ENCODE data around the gene NCOR2.

NCOR2 gene

DNA sequence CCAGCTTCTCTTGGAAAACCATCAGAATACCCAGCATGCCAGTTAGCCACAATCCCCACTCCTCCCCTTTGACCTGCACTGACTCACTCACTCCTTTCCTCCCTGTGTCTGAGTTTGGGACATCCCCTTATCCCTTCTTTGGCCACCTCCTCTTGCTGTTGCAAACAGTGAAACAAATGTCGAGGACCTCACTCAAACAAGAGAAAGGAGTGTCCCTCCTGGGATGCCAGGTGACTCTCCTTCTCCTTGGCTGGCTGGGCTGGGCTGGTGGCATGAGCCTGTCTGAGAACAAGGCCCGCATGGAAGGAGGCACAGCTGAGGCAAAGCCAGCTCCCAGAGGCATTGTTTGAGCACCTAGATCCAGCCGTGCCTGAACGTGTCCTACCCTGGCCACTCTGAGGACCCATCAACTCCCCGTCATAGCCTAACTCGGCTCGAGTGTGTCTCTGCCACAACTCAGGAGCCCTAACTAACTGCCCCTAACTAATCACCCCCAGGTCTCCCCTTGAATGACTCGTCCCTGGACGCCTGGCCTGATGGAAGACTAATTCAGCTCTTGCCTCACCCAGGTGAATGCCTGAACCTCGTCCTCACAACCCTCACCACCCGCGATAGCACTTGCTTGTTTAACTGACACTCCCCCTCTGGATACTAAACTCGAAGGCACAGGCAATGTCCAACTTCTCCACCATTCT lies 43.0 kb downstream of the NCOR2 start (continued):
- TF ChIP-seq TOX (CRISPR knock-in tag; IDR thresholded peaks at IDR 0.05; ENCODE audit: borderline replicate concordance) (no peak), ARNTL (CRISPR knock-in tag; IDR thresholded peaks at IDR 0.05; ENCODE audit: borderline replicate concordance, low read depth) (no peak)

DNA sequence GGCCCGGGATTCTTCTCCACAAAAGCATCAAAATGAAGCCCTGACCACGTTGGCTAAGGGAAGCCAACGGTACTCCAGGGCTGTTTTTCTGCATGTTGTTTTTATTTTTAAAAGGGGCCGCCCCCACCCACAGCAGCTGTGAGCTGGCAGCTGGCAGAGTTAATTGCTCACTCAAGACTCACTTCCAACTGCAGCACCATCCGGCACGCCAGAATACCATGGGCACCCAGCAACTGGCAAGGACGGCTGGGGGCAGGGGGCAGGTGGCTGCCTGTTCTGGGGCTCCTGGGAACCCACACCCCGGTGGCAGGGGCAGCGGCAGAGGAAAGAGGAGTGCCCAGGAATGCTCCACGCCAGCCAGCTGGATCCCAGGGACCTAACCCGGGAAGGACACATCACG lies 44.3 kb downstream of the NCOR2 start:
- TF ChIP-seq TOX (CRISPR knock-in tag; IDR thresholded peaks at IDR 0.05; ENCODE audit: borderline replicate concordance), result no peak
- TF ChIP-seq, protein P1, sequence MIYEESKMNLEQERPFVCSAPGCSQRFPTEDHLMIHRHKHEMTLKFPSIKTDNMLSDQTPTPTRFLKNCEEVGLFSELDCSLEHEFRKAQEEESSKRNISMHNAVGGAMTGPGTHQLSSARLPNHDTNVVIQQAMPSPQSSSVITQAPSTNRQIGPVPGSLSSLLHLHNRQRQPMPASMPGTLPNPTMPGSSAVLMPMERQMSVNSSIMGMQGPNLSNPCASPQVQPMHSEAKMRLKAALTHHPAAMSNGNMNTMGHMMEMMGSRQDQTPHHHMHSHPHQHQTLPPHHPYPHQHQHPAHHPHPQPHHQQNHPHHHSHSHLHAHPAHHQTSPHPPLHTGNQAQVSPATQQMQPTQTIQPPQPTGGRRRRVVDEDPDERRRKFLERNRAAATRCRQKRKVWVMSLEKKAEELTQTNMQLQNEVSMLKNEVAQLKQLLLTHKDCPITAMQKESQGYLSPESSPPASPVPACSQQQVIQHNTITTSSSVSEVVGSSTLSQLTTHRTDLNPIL (CRISPR knock-in tag; IDR thresholded peaks at IDR 0.05; ENCODE audit: low read depth), result no peak
- TF ChIP-seq GLIS3 (CRISPR knock-in tag; IDR thresholded peaks at IDR 0.05), result no peak
- TF ChIP-seq ISL1 (CRISPR knock-in tag; IDR thresholded peaks at IDR 0.05), result no peak
- no peak for TF ChIP-seq PPARA (CRISPR knock-in tag; IDR thresholded peaks at IDR 0.05; ENCODE audit: borderline replicate concordance)
- TF ChIP-seq, protein P2, sequence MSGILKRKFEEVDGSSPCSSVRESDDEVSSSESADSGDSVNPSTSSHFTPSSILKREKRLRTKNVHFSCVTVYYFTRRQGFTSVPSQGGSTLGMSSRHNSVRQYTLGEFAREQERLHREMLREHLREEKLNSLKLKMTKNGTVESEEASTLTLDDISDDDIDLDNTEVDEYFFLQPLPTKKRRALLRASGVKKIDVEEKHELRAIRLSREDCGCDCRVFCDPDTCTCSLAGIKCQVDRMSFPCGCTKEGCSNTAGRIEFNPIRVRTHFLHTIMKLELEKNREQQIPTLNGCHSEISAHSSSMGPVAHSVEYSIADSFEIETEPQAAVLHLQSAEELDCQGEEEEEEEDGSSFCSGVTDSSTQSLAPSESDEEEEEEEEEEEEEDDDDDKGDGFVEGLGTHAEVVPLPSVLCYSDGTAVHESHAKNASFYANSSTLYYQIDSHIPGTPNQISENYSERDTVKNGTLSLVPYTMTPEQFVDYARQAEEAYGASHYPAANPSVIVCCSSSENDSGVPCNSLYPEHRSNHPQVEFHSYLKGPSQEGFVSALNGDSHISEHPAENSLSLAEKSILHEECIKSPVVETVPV (CRISPR knock-in tag; IDR thresholded peaks at IDR 0.05), result no peak
- no peak for TF ChIP-seq OSR1 (CRISPR knock-in tag; IDR thresholded peaks at IDR 0.05)
- TF ChIP-seq ZNF565 (CRISPR knock-in tag; conservative IDR thresholded peaks at IDR 0.05; ENCODE audit: low read depth), result no peak
- no peak for TF ChIP-seq TCF4 (CRISPR knock-in tag; IDR thresholded peaks at IDR 0.05; ENCODE audit: borderline replicate concordance)
- TF ChIP-seq ZNF8 (CRISPR knock-in tag; IDR thresholded peaks at IDR 0.05), result no peak
- ATAC-seq, result no peak

DNA sequence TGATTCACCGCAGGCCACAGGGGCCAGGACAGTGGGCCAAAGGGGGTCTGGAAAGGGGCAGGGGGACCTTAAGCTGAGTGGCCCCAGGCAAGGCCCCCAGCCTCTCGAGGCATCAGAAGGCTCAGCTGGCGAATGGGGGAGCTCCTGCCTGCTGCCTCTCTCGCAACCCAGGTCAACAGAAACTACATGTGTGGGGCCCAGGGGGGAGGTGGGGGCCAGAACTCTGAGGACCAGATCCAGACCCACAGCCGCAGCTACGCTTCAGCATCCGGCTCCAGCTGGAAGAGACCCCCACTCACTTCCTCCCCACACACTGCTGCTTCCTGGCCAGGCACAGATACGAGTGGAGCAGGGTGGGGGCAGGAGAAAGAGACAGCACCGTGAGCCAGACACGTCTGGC lies 46.5 kb downstream of the NCOR2 start:
- no peak for ATAC-seq
- TF ChIP-seq ZFP30 (CRISPR knock-in tag; IDR thresholded peaks at IDR 0.05) (no peak), ZNF70 (CRISPR knock-in tag; IDR thresholded peaks at IDR 0.05) (no peak), TCF4 (CRISPR knock-in tag; IDR thresholded peaks at IDR 0.05; ENCODE audit: borderline replicate concordance) (no peak), OSR1 (CRISPR knock-in tag; IDR thresholded peaks at IDR 0.05) (no peak), ISL1 (CRISPR knock-in tag; IDR thresholded peaks at IDR 0.05) (no peak), SNAI2 (CRISPR knock-in tag; IDR thresholded peaks at IDR 0.05) (no peak), ZNF565 (CRISPR knock-in tag; conservative IDR thresholded peaks at IDR 0.05; ENCODE audit: low read depth) (no peak), GLIS3 (CRISPR knock-in tag; IDR thresholded peaks at IDR 0.05) (no peak), ZFP3 (CRISPR knock-in tag; IDR thresholded peaks at IDR 0.05) (no peak), ESRRG (CRISPR knock-in tag; IDR thresholded peaks at IDR 0.05) (no peak), ZNF8 (CRISPR knock-in tag; IDR thresholded peaks at IDR 0.05) (no peak), PPARA (CRISPR knock-in tag; IDR thresholded peaks at IDR 0.05; ENCODE audit: borderline replicate concordance) (no peak)
- TF ChIP-seq, protein P3, sequence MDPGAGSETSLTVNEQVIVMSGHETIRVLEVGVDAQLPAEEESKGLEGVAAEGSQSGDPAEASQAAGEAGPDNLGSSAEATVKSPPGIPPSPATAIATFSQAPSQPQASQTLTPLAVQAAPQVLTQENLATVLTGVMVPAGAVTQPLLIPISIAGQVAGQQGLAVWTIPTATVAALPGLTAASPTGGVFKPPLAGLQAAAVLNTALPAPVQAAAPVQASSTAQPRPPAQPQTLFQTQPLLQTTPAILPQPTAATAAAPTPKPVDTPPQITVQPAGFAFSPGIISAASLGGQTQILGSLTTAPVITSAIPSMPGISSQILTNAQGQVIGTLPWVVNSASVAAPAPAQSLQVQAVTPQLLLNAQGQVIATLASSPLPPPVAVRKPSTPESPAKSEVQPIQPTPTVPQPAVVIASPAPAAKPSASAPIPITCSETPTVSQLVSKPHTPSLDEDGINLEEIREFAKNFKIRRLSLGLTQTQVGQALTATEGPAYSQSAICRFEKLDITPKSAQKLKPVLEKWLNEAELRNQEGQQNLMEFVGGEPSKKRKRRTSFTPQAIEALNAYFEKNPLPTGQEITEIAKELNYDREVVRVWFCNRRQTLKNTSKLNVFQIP (CRISPR knock-in tag; IDR thresholded peaks at IDR 0.05; ENCODE audit: borderline replicate concordance, low read depth), result no peak
- TF ChIP-seq, protein P1 (CRISPR knock-in tag; IDR thresholded peaks at IDR 0.05; ENCODE audit: low read depth), result no peak
- TF ChIP-seq, protein P4, sequence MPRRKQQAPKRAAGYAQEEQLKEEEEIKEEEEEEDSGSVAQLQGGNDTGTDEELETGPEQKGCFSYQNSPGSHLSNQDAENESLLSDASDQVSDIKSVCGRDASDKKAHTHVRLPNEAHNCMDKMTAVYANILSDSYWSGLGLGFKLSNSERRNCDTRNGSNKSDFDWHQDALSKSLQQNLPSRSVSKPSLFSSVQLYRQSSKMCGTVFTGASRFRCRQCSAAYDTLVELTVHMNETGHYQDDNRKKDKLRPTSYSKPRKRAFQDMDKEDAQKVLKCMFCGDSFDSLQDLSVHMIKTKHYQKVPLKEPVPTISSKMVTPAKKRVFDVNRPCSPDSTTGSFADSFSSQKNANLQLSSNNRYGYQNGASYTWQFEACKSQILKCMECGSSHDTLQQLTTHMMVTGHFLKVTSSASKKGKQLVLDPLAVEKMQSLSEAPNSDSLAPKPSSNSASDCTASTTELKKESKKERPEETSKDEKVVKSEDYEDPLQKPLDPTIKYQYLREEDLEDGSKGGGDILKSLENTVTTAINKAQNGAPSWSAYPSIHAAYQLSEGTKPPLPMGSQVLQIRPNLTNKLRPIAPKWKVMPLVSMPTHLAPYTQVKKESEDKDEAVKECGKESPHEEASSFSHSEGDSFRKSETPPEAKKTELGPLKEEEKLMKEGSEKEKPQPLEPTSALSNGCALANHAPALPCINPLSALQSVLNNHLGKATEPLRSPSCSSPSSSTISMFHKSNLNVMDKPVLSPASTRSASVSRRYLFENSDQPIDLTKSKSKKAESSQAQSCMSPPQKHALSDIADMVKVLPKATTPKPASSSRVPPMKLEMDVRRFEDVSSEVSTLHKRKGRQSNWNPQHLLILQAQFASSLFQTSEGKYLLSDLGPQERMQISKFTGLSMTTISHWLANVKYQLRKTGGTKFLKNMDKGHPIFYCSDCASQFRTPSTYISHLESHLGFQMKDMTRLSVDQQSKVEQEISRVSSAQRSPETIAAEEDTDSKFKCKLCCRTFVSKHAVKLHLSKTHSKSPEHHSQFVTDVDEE (CRISPR knock-in tag; IDR thresholded peaks at IDR 0.05), result no peak
- TF ChIP-seq, protein P2 (CRISPR knock-in tag; IDR thresholded peaks at IDR 0.05), result no peak
